Measurements from ENCODE around the gene SLC39A6. TPM values are rescaled to one million over a fixed set of nuclear protein-coding genes. Genes with fewer than 3 reads are reported as not detected.

Gene SLC39A6
- total RNA-seq, 1 experiment from 2014 or later: 33.9 TPM

DNA sequence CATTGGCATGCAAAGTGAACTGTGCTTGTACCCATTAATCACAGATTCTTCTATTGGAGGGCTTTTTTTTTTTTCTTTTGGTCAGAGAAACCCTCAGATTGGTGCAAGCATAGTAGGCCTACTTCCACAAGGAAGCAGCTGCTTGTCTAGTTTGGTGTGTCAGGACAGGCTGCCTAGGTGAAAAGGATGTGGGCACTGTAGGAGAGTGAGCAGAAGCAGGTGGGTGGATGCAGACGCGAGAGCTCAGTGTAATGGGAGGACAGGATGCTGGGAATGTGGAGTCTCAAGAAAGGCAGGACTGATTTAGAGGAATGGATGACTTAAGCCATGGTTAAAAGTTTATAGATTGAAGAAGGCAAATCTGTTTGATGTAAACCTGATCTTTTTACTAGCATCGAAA, 3.6 kb upstream of the SLC39A6 start:
- Histone ChIP-seq H3T11ph (ENCODE audit: low read length) (no peak overlapping the region), H4K20me1 (ENCODE audit: control insufficient read depth, insufficient read depth, insufficient read length) (no peaks in the 10 kb centered on the region), H4K5ac (ENCODE audit: insufficient read length, low read depth, low read length) (no peak overlapping the region), H3K23ac (ENCODE audit: insufficient read length, low read depth, low read length) (no peak overlapping the region), H2AK5ac (ENCODE audit: insufficient read length, low read length) (no peak overlapping the region), H3K9ac (ENCODE audit: extremely low read depth, insufficient read length, low read length) (no peak overlapping the region), H3K79me2 (ENCODE audit: insufficient read depth, low read length) (peaks cover 32% of the 10 kb centered on the region), H3K79me1 (ENCODE audit: insufficient read depth, low read depth, low read length, poor library complexity, severe bottlenecking) (peaks cover 5% of the 10 kb centered on the region), H3K27ac (ENCODE audit: insufficient read length, low read depth, low read length) (no peak overlapping the region), H3K27me3 (ENCODE audit: insufficient read depth, low read length) (no peaks in the 10 kb centered on the region), H3K23me2 (ENCODE audit: insufficient read length, low read depth, low read length, poor library complexity, severe bottlenecking) (peaks cover 9% of the 10 kb centered on the region), H3K4me1 (ENCODE audit: insufficient read depth, low read length) (peaks cover 5% of the 10 kb centered on the region; the same call in 1 of the 2 replicates), H2BK15ac (ENCODE audit: low read depth, low read length) (no peak overlapping the region), H2BK120ac (ENCODE audit: low read depth, low read length, poor library complexity, severe bottlenecking) (no peak overlapping the region), H2AFZ (ENCODE audit: low read length) (no peak overlapping the region), H2BK5ac (ENCODE audit: insufficient read length, low read length) (no peak overlapping the region), H2BK20ac (ENCODE audit: low read depth, low read length, poor library complexity, severe bottlenecking) (no peak overlapping the region), H3K56ac (ENCODE audit: insufficient read length, low read depth, low read length) (no peak overlapping the region), H4K91ac (ENCODE audit: insufficient read length, low read depth, low read length) (no peak overlapping the region), H3K14ac (ENCODE audit: insufficient read depth, low read length) (no peak overlapping the region), H3K9me3 (ENCODE audit: control insufficient read depth, low read depth, low read length) (no peaks in the 10 kb centered on the region), H3K4me2 (ENCODE audit: insufficient read depth, insufficient read length, low read length) (no peak overlapping the region), H3K18ac (ENCODE audit: insufficient read length, low read depth, low read length) (no peak overlapping the region), H3K4ac (ENCODE audit: low read depth, low read length) (no peak overlapping the region), H2BK12ac (ENCODE audit: insufficient read length, low read depth, low read length) (no peak overlapping the region), H4K8ac (replicated peaks; ENCODE audit: insufficient read length, low read depth, low read length) (no peak overlapping the region)
- no peaks in the 10 kb centered on the region; a peak in 1 of 5 replicates for H3K9me3 Mint-ChIP-seq
- H3K36me3 Mint-ChIP-seq (ENCODE audit: insufficient read depth in 1 of 3, low read depth in 3 of 3): peaks cover 21 to 33% (median 32%) of the 10 kb centered on the region in 3 experiments; a peak in 6 of 7 replicates
- TF ChIP-seq, protein P1, sequence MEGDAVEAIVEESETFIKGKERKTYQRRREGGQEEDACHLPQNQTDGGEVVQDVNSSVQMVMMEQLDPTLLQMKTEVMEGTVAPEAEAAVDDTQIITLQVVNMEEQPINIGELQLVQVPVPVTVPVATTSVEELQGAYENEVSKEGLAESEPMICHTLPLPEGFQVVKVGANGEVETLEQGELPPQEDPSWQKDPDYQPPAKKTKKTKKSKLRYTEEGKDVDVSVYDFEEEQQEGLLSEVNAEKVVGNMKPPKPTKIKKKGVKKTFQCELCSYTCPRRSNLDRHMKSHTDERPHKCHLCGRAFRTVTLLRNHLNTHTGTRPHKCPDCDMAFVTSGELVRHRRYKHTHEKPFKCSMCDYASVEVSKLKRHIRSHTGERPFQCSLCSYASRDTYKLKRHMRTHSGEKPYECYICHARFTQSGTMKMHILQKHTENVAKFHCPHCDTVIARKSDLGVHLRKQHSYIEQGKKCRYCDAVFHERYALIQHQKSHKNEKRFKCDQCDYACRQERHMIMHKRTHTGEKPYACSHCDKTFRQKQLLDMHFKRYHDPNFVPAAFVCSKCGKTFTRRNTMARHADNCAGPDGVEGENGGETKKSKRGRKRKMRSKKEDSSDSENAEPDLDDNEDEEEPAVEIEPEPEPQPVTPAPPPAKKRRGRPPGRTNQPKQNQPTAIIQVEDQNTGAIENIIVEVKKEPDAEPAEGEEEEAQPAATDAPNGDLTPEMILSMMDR (conservative IDR thresholded peaks at IDR 0.05): no peak
- no peak for DNase-seq
- peaks cover 28 to 29% of the 10 kb centered on the region in 2 experiments for H3K4me1 Mint-ChIP-seq
- WGBS (ENCODE audit: extremely low coverage, insufficient read length, low lambda C conversion rate): no CpG with 5 or more reads among the region's 3 CpGs
- no peaks in the 10 kb centered on the region; the same call in 1 of the 2 replicates for H3K27me3 Mint-ChIP-seq (ENCODE audit: low read depth)
- peak overlapping the region in 1 of 2 experiments; percentile 47; a peak in 2 of 5 replicates for H3K4me3 Mint-ChIP-seq
- peak overlapping the region in 2 of 3 experiments; percentile 29 to 64; a peak in 3 of 7 replicates for H3K27ac Mint-ChIP-seq

All from H9 (cell line).